HG02678 (cell line): ENCODE results near the gene IL17REL.

Experiments used
- ATAC-seq: cut with Tn5 transposase; IDR thresholded peaks from one replicate; pipeline ENCODE4 v1.9.1; 2021; ENCODE audit warnings: mild to moderate bottlenecking, moderate library complexity; ENCODE audit not compliant: unreplicated experiment

Gene IL17REL

GRCh38 chr22:50046481-50047245 lies 34.1 kb upstream of the IL17REL start:
- ATAC-seq: no peak

- no peak for ATAC-seq
Measured at GRCh38 chr22:50046019-50046415, 33.5 kb upstream of the IL17REL start.

- no peak for ATAC-seq
Measured at GRCh38 chr22:50045211-50046018, 32.9 kb upstream of the IL17REL start.

GRCh38 chr22:50044485-50045118 lies 32.0 kb upstream of the IL17REL start:
- ATAC-seq: no peak

GRCh38 chr22:50041361-50042065 lies 28.9 kb upstream of the IL17REL start:
- ATAC-seq: no peak

GRCh38 chr22:50040717-50041116 lies 28.2 kb upstream of the IL17REL start:
- ATAC-seq: no peak

- ATAC-seq: no peak
Measured at GRCh38 chr22:50039669-50040443, 27.3 kb upstream of the IL17REL start.

- ATAC-seq: no peak
Measured at GRCh38 chr22:50035976-50036724, 23.6 kb upstream of the IL17REL start.

GRCh38 chr22:50035131-50035881 lies 22.7 kb upstream of the IL17REL start:
- no peak for ATAC-seq

GRCh38 chr22:50034126-50035081 lies 21.8 kb upstream of the IL17REL start:
- no peak for ATAC-seq

GRCh38 chr22:50032941-50033601 lies 20.5 kb upstream of the IL17REL start:
- ATAC-seq: no peak

GRCh38 chr22:50032109-50032871 lies 19.7 kb upstream of the IL17REL start:
- ATAC-seq: no peak

GRCh38 chr22:50031189-50032091 lies 18.9 kb upstream of the IL17REL start:
- no peak for ATAC-seq

- peak; percentile 56 for ATAC-seq
Measured at GRCh38 chr22:50030297-50031188, 18.0 kb upstream of the IL17REL start.
